Measurements from ENCODE around the gene EVI2A.

- TF ChIP-seq EP300 (IDR thresholded peaks at IDR 0.05) (no peak), CTCF (IDR thresholded peaks at IDR 0.05) (no peak), POLR2AphosphoS5 (IDR thresholded peaks at IDR 0.05) (no peak), POLR2A (IDR thresholded peaks at IDR 0.05; ENCODE audit: low read depth) (no peak)
Observed at GRCh38 chr17:31328160-31328535, 6.7 kb upstream of the EVI2A start.

Measured in esophagus muscularis mucosa (tissue), 4 donors.